ENCODE results near the gene NKTR.

NKTR gene

GRCh38 chr3:42662813-42663535 is 62.5 kb downstream of the NKTR start:
- no peak for DNase-seq

GRCh38 chr3:42663581-42664437 is 63.3 kb downstream of the NKTR start:
- no peak for DNase-seq

- no peak for DNase-seq
Observed at GRCh38 chr3:42664438-42664803, 63.9 kb downstream of the NKTR start.

GRCh38 chr3:42665050-42665878 is 64.8 kb downstream of the NKTR start:
- no peak for DNase-seq

GRCh38 chr3:42666022-42666421 is 65.5 kb downstream of the NKTR start:
- DNase-seq: no peak

GRCh38 chr3:42666577-42666998 is 66.1 kb downstream of the NKTR start:
- DNase-seq: no peak

GRCh38 chr3:42667096-42667522 is 66.6 kb downstream of the NKTR start:
- DNase-seq: no peak

- DNase-seq: no peak
Observed at GRCh38 chr3:42667523-42668412, 67.3 kb downstream of the NKTR start.

- no peak for DNase-seq
Observed at GRCh38 chr3:42668413-42668760, 67.9 kb downstream of the NKTR start.

GRCh38 chr3:42668793-42669217 is 68.3 kb downstream of the NKTR start:
- DNase-seq: no peak

GRCh38 chr3:42670051-42670576 is 69.6 kb downstream of the NKTR start:
- no peak for DNase-seq

- DNase-seq: no peak
Observed at GRCh38 chr3:42670670-42671069, 70.2 kb downstream of the NKTR start.

- no peak for DNase-seq
Observed at GRCh38 chr3:42672515-42672914, 72.0 kb downstream of the NKTR start.

- no peak for DNase-seq
Observed at GRCh38 chr3:42673082-42673481, 72.6 kb downstream of the NKTR start.

GRCh38 chr3:42674146-42674545 is 73.7 kb downstream of the NKTR start:
- no peak for DNase-seq

GRCh38 chr3:42675909-42676308 is 75.4 kb downstream of the NKTR start:
- no peak for DNase-seq

- DNase-seq: no peak
Observed at GRCh38 chr3:42678447-42678846, 78.0 kb downstream of the NKTR start.

GRCh38 chr3:42680271-42680670 is 79.8 kb downstream of the NKTR start:
- no peak for DNase-seq

- no peak for DNase-seq
Observed at GRCh38 chr3:42680806-42681205, 80.3 kb downstream of the NKTR start.

GRCh38 chr3:42681361-42682038 is 81.0 kb downstream of the NKTR start:
- DNase-seq: no peak

- DNase-seq: no peak
Observed at GRCh38 chr3:42682301-42683070, 82.0 kb downstream of the NKTR start.

Measured in NCI-H2081 treated with DMSO at 0.1 percent for 48 hours (cell line).